Measurements from ENCODE around the gene LCA5.
"Not testable (repeated sequence)": the region's sequence is repeated elsewhere in the genome, so short reads cannot be mapped to it uniquely, and the experiment has no call there.

Gene LCA5

GRCh38 chr6:79536954-79537747 lies at the start of gene LCA5:
TSS of gene LCA5 (minus strand) at chr6:79537430. CDS start at chr6:79518894, 18,536 bp downstream.
- peak; percentile 94 for DNase-seq

GRCh38 chr6:79586548-79586947 lies 49.3 kb upstream of the LCA5 start:
- DNase-seq: no peak

- no peak for DNase-seq
Observed at GRCh38 chr6:79584332-79584731, 47.1 kb upstream of the LCA5 start.

GRCh38 chr6:79577926-79578325 lies 40.7 kb upstream of the LCA5 start:
- not testable (repeated sequence) for DNase-seq

GRCh38 chr6:79574630-79575225 lies 37.5 kb upstream of the LCA5 start:
- no peak for DNase-seq

GRCh38 chr6:79574174-79574573 lies 36.9 kb upstream of the LCA5 start:
- DNase-seq: no peak

- no peak for DNase-seq
Observed at GRCh38 chr6:79571030-79571367, 33.8 kb upstream of the LCA5 start.

- DNase-seq: peak; percentile 4
Observed at GRCh38 chr6:79570129-79571029, 33.1 kb upstream of the LCA5 start.

- DNase-seq: no peak
Observed at GRCh38 chr6:79568996-79569395, 31.8 kb upstream of the LCA5 start.

- DNase-seq: no peak
Observed at GRCh38 chr6:79564636-79565035, 27.4 kb upstream of the LCA5 start.

- no peak for DNase-seq
Observed at GRCh38 chr6:79559706-79560105, 22.5 kb upstream of the LCA5 start.

GRCh38 chr6:79557673-79558467 lies 20.6 kb upstream of the LCA5 start:
- no peak for DNase-seq

- no peak for DNase-seq
Observed at GRCh38 chr6:79554305-79554704, 17.1 kb upstream of the LCA5 start.

- DNase-seq: no peak
Observed at GRCh38 chr6:79551401-79551800, 14.2 kb upstream of the LCA5 start.

- DNase-seq: no peak
Observed at GRCh38 chr6:79548304-79548703, 11.1 kb upstream of the LCA5 start.

GRCh38 chr6:79546186-79546585 lies 9.0 kb upstream of the LCA5 start:
- no peak for DNase-seq

- no peak for DNase-seq
Observed at GRCh38 chr6:79544939-79545450, 7.8 kb upstream of the LCA5 start.

- DNase-seq: no peak
Observed at GRCh38 chr6:79544299-79544927, 7.2 kb upstream of the LCA5 start.

GRCh38 chr6:79543886-79544285 lies 6.7 kb upstream of the LCA5 start:
- DNase-seq: no peak

GRCh38 chr6:79543411-79543810 lies 6.2 kb upstream of the LCA5 start:
- no peak for DNase-seq

- DNase-seq: no peak
Observed at GRCh38 chr6:79538106-79538971, 1.1 kb upstream of the LCA5 start.
